Aorta (tissue), 5 donors: ENCODE results near the gene RALB. TPM values are rescaled to one million over a fixed set of nuclear protein-coding genes. Genes with fewer than 3 reads are reported as not detected.
A peak's percentile ranks its signal among the peaks of the same experiment; 100 is the strongest.

Source experiments
- ATAC-seq: fragments of 200-7000 bp; cut with Tn5 transposase; one replicate; pipeline ENCODE4 v1.9.1; 2022; ENCODE audit warnings: moderate library complexity; ENCODE audit not compliant: low FRiP score
- DNase-seq, 2 donors: peaks; one replicate each; pipeline ENCODE4 v3.0.0-alpha.2; 2020
- H3K27ac ChIP-seq, 2 donors: one replicate each; pipeline ENCODE4 v1.5.1; 2013; ENCODE audit warnings: low read length in 2 of 2, mild to moderate bottlenecking in 2 of 2, moderate library complexity in 2 of 2, control low read depth in 1 of 2, inconsistent platforms in 1 of 2, low read depth in 1 of 2
- H3K27me3 ChIP-seq, 2 donors: one replicate each; pipeline ENCODE4 v1.6.1; 2013; ENCODE audit warnings: control low read depth in 1 of 2, low read length in 1 of 2, mild to moderate bottlenecking in 1 of 2, moderate library complexity in 1 of 2; ENCODE audit not compliant: insufficient read depth in 2 of 2, control insufficient read depth in 1 of 2
- H3K36me3 ChIP-seq, 2 donors: one replicate each; pipeline ENCODE4 v1.6.1; 2013; ENCODE audit warnings: control low read depth in 1 of 2, low read length in 1 of 2, mild to moderate bottlenecking in 1 of 2; ENCODE audit not compliant: insufficient read depth in 2 of 2, control insufficient read depth in 1 of 2
- H3K4me1 ChIP-seq, 2 donors: one replicate each; pipeline ENCODE4 v1.6.1; 2013; ENCODE audit warnings: low read length in 2 of 2, control low read depth in 1 of 2, mild to moderate bottlenecking in 1 of 2, moderate library complexity in 1 of 2; ENCODE audit not compliant: insufficient read depth in 2 of 2, control insufficient read depth in 1 of 2
- H3K4me3 ChIP-seq, 2 donors: one replicate each; pipeline ENCODE4 v1.5.1; 2013; ENCODE audit warnings: low read length in 2 of 2, control low read depth in 1 of 2, mild to moderate bottlenecking in 1 of 2
- H3K9me3 ChIP-seq: one replicate; pipeline ENCODE4 v1.6.1; 2013; ENCODE audit warnings: mild to moderate bottlenecking, low read length; ENCODE audit not compliant: control insufficient read depth
- WGBS, 2 donors: extraction: QIAGEN DNeasy Blood & Tissue Kit; methylation state at CpG; one replicate each; pipeline ENCODE4 v1.1.7; 2013; 5-methylcytosine and 5-hydroxymethylcytosine counted together
- intact Hi-C, 2 donors: fragments of 100-400 bp; cut with DNase I; formaldehyde crosslinking; loops; one replicate each; pipeline versions ENCODE4 v1.14.2 to v1.15.0; 2022
- polyA plus RNA-seq, 2 donors: library from polyadenylated mRNA; stranded (reverse); fragments of 200-250 nt; gene quantifications; one replicate each; pipeline ENCODE4 v1.2.3, GENCODE V29; 2013
- total RNA-seq, 2 donors: library from RNA; stranded (reverse); fragmentation: NEBNext Ultra II Directional; extraction: Animal tissue kit (Norgen Biotek cat#: 25700); gene quantifications; one replicate each; pipeline ENCODE4 v1.2.1, GENCODE V29; 2021
- donor health status: healthy with polysubstance abuse.
- donor health status: Bipolar disorder and iron deficiency.
- donor health status: DM: no; HTN: no; CAD: no.
- donor health status: DM: no; HTN: no; CAD: no.
- donor health status: DM: yes; HTN: yes; CAD: no.

The RALB gene
- total and polyA plus RNA-seq, 4 donors, result 43.3 to 80.3 (median 50.1) TPM

- no peaks in the 10 kb centered on the region for H3K9me3 ChIP-seq
- DNase-seq, result peak in 1 of 2 donors; percentile 30
- 73 to 82% methylated on average over 12 of the region's 12 CpGs for WGBS, 2 donors
Measured at GRCh38 chr2:120209427-120210269, 43.0 kb upstream of the RALB start.

GRCh38 chr2:120210270-120210693 is 42.4 kb upstream of the RALB start:
- Histone ChIP-seq H3K27me3 (no peaks in the 10 kb centered on the region), H3K27ac (no peak overlapping the region), H3K4me1 (no peaks in the 10 kb centered on the region), H3K9me3 (no peaks in the 10 kb centered on the region), H3K36me3 (no peaks in the 10 kb centered on the region), H3K4me3 (no peak overlapping the region)
- 81 to 89% methylated on average over 10 of the region's 10 CpGs for WGBS, 2 donors
- DNase-seq (peak in 1 of 2 donors; percentile 23), ATAC-seq (peak; percentile 15)
- intact Hi-C loops, result no loop called here

More at GRCh38 chr2:120209427-120210269, 43.0 kb upstream of the RALB start:
- intact Hi-C loops, result no loop called here
- Histone ChIP-seq H3K4me3 (no peak overlapping the region), H3K4me1 (no peaks in the 10 kb centered on the region), H3K36me3 (no peaks in the 10 kb centered on the region), H3K27me3 (no peaks in the 10 kb centered on the region), H3K27ac (no peak overlapping the region)
- peak; percentile 28 for ATAC-seq

GRCh38 chr2:120218181-120218580 is 34.5 kb upstream of the RALB start:
- Histone ChIP-seq H3K27ac (no peak overlapping the region), H3K27me3 (no peaks in the 10 kb centered on the region), H3K36me3 (peaks cover 0 to 2% of the 10 kb centered on the region in 2 donors), H3K4me1 (no peaks in the 10 kb centered on the region), H3K4me3 (no peak overlapping the region), H3K9me3 (no peaks in the 10 kb centered on the region)
- 95 to 96% methylated on average over 5 of the region's 5 CpGs for WGBS, 2 donors
- intact Hi-C loops, result no loop called here
- DNase-seq (no peak), ATAC-seq (no peak)

GRCh38 chr2:120219291-120219690 is 33.4 kb upstream of the RALB start:
- Histone ChIP-seq H3K27ac (no peak overlapping the region), H3K36me3 (peaks cover 0 to 2% of the 10 kb centered on the region in 2 donors), H3K4me1 (no peaks in the 10 kb centered on the region), H3K27me3 (no peaks in the 10 kb centered on the region), H3K4me3 (no peak overlapping the region), H3K9me3 (no peaks in the 10 kb centered on the region)
- ATAC-seq, result no peak
- no peak for DNase-seq
- whole genome bisulfite sequencing, 2 donors, result 99% methylated on average over 5 of the region's 5 CpGs
- intact Hi-C loops, result no loop called here

- Histone ChIP-seq H3K27ac (no peak overlapping the region), H3K4me3 (no peak overlapping the region), H3K27me3 (no peaks in the 10 kb centered on the region), H3K4me1 (no peaks in the 10 kb centered on the region), H3K9me3 (no peaks in the 10 kb centered on the region), H3K36me3 (peaks cover 0 to 2% of the 10 kb centered on the region in 2 donors)
- no peak for ATAC-seq
- 93 to 97% methylated on average over 5 of the region's 5 CpGs for WGBS, 2 donors
- intact Hi-C loops, result loop anchor here in 1 of 2 donors (2.0 to 5.0 kb wide), 2 partner anchors 33 to 93 kb away; partner anchors contain the start of gene RALB
- no peak for DNase-seq
Measured at GRCh38 chr2:120219766-120220165, 32.9 kb upstream of the RALB start.

- Histone ChIP-seq H3K9me3 (no peaks in the 10 kb centered on the region), H3K27me3 (no peaks in the 10 kb centered on the region), H3K27ac (no peak overlapping the region), H3K4me3 (no peak overlapping the region), H3K4me1 (no peaks in the 10 kb centered on the region), H3K36me3 (peaks cover 0 to 2% of the 10 kb centered on the region in 2 donors)
- WGBS, 2 donors, result 93 to 96% methylated on average over 2 of the region's 2 CpGs
- intact Hi-C loops, result loop anchor here in 1 of 2 donors (2.0 to 5.0 kb wide), 2 partner anchors 32 to 92 kb away; partner anchors contain the start of gene RALB
- DNase-seq (no peak), ATAC-seq (no peak)
Measured at GRCh38 chr2:120220756-120221155, 31.9 kb upstream of the RALB start.

GRCh38 chr2:120221616-120222015 is 31.0 kb upstream of the RALB start:
- peak in 1 of 2 donors; percentile 12 for DNase-seq
- Histone ChIP-seq H3K4me1 (no peaks in the 10 kb centered on the region), H3K4me3 (no peak overlapping the region), H3K36me3 (peaks cover 0 to 2% of the 10 kb centered on the region in 2 donors), H3K27ac (no peak overlapping the region), H3K27me3 (no peaks in the 10 kb centered on the region), H3K9me3 (no peaks in the 10 kb centered on the region)
- WGBS, 2 donors, result 96 to 99% methylated on average over 8 of the region's 8 CpGs
- no peak for ATAC-seq
- intact Hi-C loops, result loop anchor here in 1 of 2 donors (2.0 to 5.0 kb wide), 2 partner anchors 31 to 91 kb away; partner anchors contain the start of gene RALB

- peak overlapping the region in 1 of 2 donors; percentile 46 for H3K4me3 ChIP-seq
- H3K4me1 ChIP-seq, result no peaks in the 10 kb centered on the region
- DNase-seq (peak in 1 of 2 donors; percentile 73), ATAC-seq (no peak)
- no peaks in the 10 kb centered on the region for H3K27me3 ChIP-seq
- no peaks in the 10 kb centered on the region for H3K9me3 ChIP-seq
- intact Hi-C loops, result loop anchor here in 1 of 2 donors (5.0 kb wide), 1 partner anchor 90 kb away; no protein-coding TSS in a partner anchor
- no peak overlapping the region for H3K27ac ChIP-seq
- peaks cover 0 to 2% of the 10 kb centered on the region in 2 donors for H3K36me3 ChIP-seq
- 77 to 82% methylated on average over 45 to 49 of the region's 49 CpGs for WGBS, 2 donors
Measured at GRCh38 chr2:120222186-120223033, 30.2 kb upstream of the RALB start.
